CMK (cell line): ENCODE measurements around the gene CUL4B.
A peak's percentile ranks its signal among the peaks of the same experiment; 100 is the strongest.
"Not testable (repeated sequence)": the region's sequence is repeated elsewhere in the genome, so short reads cannot be mapped to it uniquely, and the experiment has no call there.

Experiments
- DNase-seq: peaks from one replicate; pipeline ENCODE4 v3.0.0-alpha.2; 2010; ENCODE audit warnings: low read depth

CUL4B gene

DNA sequence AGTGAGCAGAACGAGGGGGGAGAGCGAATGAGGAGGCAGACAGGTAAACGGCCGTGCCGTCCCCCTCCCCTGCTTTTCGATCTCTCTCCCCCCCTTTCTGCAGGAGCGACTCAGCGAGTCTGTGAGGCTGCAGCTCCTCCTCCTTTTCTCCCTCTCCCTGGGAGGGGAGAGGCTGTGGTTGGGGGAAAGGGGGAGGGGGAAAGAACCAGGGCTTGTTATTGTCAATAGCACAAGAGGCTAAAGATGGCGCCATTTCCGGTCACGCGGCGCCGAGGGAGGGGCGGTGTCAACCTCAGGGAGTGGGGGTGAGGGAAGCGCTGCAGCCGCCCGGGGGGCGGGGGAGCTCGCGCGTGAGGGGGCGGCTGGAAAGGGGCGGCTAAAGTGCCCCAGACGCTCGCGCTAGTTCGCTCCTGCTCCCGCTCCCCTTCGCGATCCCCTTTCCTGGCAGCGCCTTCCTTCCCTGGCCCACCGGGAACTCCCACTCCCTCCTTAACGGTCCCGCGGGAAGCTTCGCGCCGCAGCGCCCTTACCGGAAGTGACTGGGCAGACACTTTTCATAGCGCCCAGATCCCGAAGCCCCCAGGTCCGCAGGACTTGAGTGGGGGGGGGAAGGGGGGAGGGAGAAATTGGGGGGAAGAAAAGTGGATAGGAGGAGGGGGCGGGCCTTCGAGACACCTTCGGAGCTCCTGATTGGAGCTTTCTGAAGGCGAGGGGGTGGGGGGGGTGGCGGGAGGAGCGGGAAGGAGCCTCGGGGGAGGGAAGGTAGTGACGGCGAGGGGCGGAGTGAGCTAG is at the start of gene CUL4B:
Gene CUL4B (minus strand): TSS at position 121 of the 792 bp plus-strand sequence. CDS start 324 bp downstream, outside the sequence.
- peak; percentile 76 for DNase-seq

DNA sequence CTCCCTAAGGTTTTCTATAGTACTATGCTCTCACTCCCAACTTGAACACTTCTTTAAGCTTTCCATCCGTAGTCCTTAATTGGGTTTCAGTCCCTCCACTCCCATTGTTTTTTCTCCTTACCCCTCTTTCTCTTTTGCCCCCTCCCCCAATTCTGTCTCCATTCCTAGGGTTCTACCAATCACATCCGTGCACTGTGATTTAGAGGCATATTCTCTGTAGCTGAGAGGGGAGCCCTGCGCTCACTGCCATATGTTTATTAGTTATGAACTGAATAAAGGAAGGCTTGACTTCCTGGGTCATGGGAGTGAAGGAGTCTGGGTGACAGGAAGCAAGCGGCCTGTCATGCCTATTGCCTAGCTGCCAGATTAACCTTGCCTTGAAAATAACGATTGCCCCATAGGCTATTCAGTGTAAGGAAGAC is 43.6 kb upstream of the CUL4B start:
- DNase-seq = no peak

DNA sequence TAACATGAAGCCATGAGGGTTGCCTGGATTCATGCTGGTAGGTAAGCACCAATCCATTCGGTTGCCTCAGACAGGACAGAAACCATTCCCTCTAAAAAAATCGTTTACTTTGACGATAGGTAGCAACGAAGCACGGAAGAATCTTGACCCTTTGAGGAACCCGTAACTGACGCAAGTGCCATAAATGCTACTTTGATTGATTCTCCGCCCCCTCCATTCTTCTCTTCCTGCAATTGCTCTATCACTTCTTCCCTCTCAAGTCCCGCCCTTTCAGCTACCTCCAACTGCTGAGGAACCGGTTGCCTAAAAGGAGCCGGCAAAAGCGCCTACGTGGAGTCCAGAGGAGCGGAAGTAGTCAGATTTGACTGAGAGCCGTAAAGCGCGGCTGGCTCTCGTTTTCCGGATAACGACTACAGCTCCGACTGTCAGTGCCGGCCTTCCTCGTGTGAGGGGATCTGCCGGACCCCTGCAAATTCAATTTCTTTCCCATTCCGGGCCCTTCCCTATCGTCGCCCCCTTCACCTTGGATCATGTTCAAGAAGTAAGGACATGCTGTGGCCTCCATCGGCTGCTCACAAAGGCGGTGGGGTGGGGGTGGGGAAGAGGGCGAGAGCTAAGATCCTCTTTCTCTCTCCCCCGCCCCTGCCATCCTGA is 43.1 kb upstream of the CUL4B start, which contains the start of gene MCTS1:
Gene MCTS1 (plus strand): TSS at position 395 of the 654 bp plus-strand sequence. CDS start 136 bp downstream, at position 531.
- DNase-seq = peak; percentile 71

DNA sequence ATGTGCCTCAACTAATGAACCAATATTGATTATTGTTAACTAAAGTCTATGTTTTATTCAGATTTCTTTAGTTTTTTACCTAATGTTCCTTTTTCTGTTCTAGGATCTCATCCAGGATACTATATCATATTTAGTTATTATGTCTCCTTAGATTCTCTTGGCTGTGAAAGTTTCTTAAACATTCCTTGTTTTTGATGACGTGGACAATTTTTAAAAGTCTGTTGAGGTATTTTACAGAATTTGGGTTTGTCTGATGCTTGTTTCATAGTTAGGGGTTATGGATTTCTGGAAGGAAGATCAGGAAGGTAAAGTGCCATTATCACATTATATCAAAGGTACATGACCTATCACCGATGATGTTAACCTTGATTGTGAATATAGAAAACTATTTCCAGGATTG is 24.9 kb upstream of the CUL4B start:
- DNase-seq = no peak

DNA sequence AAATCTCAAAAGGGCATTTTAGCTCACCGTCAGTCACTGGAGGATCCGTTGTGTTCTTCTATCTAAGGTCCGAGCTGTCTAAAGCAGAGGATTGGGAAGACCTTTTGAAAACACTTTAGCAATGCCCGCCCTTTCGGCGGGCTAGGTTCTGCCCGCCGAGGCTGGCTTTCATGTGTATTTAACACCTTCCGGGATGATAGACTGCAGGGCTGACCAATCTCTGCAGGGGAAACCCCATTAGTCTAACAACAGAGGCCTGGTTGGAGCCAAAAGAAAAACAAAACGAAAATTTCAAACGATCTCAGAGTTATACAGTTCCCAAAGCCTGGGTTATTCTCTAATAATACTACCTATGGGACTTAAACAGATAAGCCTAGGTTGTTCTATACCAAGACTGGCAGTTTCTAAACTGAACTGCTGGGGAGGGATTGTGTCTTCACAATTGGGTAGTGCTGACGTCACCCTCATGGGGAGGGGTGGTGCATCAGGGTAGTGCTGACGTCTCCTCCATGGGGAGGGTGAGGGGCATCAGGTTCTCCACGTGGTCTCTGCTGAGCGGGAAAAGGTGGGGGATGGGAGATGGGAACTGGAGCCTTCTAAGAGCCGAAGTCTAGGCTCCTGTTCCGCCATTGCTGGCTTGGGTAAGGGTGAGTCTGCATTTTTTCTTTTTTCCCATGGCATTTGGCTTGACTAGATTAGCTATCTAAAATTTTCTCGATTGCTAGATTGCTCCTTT is 14.8 kb upstream of the CUL4B start:
- no peak for DNase-seq

DNA sequence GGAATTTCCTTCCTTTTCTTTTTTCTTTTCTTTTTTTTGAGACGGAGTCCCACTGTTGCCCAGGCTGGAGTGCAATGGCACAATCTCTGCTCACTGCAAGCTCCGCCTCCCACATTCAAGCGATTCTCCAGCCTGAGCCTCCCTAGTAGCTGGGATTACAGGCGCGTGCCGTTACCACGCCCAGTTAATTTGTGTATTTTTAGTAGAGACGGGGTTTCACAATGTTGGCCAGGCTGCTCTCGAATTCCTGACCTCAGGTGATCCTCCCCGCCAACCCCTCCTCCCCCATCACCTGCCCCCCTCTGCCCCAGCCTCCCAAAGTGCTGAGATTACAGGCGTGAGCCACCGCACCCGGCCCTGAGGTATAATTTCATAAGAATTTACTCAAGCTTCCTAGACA is 13.0 kb upstream of the CUL4B start:
- not testable (repeated sequence) for DNase-seq

DNA sequence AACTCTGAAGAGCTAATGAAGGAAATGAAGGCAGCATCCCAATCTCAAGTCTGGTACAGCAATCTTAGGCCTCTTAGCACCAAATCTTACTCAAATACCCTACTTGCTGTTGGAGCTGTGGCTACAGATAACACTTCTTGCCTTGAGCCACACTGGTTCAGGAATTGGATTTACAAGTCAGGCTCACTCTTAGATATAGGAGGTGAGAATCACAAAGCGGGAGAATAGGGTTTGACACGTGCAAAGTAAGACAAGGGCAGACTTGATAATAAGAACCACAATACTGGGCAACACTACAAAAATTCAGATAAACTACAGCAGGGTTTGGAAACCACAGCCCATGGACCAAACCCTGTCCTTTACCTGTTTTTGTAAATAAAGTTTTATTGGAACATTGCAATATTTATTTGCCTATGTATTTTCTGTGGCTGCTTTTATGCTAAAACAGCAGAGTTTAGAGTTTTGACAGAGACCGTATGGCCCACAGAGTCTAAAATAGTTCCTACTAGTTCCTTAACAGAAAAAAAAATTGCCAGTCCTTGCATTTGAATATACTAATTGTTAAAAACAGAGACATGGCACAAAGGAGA is 9.3 kb upstream of the CUL4B start:
- DNase-seq = no peak

DNA sequence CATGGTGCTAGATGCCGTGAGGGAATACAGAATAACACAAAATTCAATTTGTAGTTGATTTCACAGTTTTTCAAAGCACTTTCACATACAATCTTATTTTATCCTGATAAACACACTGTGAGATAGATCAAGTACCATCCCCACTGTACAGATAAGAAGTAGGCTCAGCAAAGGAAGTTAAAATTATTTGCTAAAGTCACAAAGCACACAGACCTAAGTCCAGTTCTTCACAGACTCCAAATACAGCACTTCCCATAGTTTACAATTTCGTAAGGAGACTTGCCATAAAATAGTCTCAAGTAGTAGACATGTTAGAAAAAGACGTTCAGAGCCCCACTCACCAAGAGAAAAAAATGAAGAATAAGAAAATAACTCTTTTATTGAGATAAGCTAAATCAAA is 7.8 kb upstream of the CUL4B start:
- DNase-seq = no peak

DNA sequence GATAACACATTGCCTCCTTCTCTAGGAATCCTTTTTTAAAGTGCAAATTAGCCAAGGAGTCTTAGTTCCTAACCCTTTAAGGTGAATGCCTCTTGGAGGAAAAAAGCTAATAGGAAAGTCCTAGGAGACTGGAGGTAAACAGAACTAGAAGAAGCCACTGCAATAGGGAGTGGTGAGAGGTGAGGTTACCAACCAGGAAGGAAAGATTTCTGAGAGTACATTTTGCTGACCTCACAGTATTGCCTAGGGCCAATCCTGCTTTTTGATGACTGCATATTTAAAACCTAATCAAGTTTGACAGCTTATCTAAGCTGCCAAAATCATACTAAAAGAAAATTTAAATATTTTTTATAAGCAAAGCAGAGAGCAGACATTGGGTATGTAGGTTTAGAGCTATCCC is 7.3 kb upstream of the CUL4B start:
- no peak for DNase-seq

DNA sequence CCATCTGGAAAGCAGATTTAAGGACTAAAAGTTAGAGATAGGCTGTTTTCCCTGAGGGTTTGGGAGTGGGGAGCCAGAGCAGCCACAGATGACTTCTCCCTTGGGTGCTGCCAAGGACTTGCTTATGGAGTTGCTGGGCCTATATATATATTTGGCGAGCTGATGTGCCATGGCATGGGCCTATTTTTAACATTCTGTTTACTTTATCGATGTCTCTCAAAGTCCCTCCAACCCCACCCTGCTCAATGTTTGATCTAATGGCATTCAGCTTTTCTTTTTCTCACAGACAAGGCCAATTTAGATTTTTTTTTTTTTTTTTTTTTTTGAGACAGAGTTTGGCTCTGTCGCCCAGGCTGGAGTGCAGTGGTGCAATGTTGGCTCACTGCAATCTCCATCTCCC is 6.1 kb upstream of the CUL4B start:
- DNase-seq = no peak

DNA sequence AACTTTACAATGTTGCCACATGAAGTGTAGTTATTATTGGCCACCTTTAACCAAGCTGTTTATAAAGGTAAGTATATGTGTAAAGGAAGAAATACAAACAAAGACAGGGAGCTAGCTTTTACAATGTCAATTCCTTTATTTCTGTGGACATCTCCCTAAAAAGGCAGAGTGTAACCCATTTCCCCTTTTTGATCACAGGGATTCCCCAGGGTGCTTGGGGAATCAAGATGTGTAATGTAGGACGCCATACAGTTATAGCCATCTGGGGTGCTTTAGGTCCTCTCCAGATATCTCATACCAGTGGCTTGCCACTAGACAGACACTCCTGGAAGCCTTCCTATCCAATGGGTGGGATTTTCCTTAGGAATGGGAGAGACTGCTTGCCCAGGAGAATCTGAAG is 4.2 kb upstream of the CUL4B start:
- no peak for DNase-seq

DNA sequence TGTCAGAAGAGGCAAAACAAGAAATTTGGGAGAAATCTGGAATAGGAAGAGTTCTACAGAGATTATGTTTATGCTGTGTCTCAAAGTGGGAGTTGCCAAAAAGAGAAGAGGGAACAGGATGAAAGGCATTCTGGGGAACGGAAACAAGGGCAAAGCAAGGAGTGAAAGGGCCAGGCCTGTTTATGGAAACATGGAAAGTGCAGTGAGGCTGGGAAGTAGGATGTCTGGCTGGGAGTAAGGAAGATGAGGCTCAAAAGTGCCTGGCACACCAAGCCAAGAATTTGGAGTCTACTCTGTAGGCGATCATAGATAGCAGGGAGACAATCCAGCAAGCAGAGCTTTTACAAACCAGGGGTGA is 1.8 kb upstream of the CUL4B start:
- DNase-seq = no peak

DNA sequence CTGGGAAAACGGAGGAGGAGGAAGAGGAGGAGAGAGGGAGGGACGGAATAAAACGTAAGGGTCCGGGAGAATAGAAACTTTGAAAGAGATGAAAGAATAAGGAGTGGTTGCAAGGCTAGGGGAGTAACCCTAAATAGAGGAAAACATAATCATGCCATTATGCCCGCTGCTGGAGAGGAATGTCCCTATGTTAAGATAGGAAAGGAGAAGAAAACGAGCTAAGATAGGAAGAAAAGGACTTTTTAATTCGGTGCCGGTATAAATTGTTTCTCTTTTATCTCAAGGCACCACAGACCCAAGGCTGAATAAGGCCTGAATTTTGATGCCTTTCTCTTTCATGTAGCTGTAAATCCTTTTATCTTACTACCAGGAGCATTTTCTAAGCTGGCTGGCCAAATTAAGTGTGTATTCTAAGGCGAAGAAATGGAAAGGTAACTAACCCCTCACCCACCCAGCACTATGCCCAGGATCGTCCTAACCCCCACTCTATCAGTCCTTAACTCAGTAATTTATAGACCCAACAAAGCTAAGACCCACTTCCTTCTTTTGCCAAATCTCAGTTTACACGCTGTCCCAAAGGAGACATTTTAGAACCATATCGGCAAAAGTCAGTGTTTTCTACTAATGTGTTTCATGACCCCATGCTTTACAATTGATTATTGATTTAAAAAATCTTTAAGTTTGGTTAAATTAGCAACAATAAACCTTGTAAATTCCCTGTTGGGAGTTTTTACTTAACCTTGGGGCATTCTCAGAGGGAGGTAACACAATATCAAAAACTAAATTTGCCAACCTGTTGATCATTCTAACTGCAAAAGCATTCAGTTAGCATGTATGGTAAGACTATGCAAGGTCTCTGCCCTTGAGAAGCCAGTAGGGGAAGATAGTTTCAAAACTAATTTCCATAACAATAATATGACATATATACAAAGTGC is 1.1 kb upstream of the CUL4B start:
- DNase-seq = no peak

DNA sequence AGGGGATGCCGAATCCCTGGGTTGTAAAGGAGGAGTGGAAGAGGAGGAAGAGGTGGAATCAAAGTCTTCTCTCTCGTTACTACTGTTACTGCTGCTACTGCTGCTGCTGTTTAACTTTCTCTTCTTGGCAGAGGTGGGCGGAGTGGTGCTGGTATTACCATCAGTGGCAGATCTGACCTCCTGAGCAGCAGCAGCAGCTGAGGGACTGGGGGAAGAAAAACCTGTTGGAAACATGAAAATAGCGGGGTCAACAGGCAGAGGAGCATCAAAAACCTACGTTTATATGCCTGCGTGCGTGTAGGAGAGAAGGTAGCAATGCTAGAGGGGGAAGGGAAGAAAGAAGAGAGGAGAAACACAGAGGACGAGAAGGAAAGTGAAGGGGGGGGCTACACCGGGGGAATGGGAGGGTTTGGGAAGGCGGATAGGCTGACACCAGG is 339 bp downstream of the CUL4B start:
- DNase-seq = no peak

DNA sequence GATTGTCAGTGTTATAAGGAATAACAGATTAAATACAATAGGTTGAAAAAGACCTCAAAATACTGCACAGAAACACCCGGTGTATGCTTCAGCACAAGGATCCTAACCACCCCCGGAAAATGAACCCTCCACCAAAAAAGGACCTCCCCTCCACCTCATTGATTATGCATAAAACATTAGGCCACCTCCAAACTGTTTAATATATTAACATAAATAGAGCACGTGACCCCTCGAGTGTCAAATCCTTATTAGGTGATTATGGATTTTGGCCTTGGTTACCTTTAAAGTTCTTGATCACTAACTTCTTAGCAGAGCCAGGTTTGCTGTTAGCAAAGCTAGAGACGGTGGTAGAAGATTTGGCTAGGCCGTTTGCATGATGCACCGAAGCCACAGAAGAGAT is 958 bp downstream of the CUL4B start:
- DNase-seq = no peak

DNA sequence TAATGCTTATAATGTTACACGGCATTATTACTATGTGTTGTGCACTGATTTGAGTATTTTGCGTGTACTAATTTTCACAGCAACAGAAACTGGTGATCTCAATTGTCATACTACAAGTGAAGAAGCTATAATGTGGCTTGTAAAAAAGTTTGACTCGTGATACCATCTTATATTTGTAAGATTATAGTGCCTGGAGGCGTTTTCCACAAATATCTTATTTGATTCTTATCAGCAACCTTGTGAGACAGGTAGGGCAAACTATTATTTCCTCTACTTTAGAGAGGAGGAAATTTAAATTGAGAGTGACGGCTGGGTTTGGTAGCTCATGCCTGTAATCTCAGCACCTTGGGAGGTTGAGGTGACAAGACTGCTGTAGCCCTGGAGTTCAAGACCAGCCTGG is 4.5 kb downstream of the CUL4B start:
- no peak for DNase-seq

DNA sequence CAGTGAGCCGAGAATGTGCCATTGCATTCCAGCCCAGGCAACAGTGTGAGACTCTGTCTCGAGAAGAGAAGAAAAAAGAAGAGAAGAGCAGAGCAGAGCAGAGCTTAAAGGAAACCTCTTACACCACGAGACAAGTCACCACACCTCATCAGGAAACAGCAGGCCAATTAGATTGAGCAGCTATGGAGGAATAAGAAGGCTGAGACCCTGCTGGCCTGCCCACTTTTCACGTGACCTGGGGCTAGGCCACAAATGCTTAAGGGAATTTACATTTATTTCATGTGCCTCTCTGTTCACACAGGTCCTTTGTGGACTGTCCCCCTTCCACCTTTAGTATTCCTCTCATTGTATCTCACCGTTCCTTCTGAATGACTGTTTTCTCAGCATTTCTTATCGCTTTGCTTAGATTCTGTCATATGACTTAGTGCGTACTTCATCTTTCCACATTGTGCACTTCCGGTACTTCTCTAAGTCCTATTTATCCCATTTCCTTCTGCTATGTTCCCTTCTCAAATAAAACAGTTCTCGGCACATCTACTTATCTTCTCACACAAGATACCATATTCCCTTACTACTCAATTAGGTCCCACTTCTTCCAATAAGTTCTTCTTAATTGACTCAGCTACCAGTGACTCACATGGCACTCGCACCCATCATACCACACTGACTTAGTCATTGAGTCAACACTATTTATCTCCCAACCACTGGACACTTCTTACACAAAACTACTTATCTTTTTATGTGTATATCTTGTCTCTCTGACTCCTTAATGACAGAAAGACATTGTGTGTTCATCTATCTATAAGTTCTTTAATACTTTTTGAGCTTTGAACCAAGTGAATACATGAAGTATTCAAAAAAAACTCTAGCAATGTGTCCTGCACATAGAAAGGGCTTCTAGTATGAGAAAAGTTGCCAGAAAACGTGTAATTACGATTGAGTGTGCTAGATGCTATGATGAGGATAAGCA is 11.0 kb downstream of the CUL4B start:
- DNase-seq = no peak

DNA sequence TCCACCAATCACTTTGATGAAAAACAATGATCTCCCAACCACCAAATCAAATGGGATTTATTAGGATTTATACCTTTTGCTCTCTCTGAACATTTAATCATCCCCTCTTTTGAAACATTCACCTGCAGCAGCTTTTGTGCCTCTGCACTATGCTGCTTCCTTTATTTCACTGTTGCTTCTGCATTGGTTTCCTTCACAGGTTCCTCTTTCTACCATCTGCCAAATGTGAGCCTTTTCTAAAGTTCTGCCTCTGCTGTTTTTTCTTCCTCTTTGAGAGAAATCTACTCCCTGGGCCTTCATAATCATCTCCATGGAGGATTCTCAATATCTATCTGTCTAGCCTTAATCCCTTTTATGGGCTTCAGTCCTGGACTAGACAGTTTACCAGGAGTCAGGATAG is 24.7 kb downstream of the CUL4B start:
- DNase-seq = no peak

DNA sequence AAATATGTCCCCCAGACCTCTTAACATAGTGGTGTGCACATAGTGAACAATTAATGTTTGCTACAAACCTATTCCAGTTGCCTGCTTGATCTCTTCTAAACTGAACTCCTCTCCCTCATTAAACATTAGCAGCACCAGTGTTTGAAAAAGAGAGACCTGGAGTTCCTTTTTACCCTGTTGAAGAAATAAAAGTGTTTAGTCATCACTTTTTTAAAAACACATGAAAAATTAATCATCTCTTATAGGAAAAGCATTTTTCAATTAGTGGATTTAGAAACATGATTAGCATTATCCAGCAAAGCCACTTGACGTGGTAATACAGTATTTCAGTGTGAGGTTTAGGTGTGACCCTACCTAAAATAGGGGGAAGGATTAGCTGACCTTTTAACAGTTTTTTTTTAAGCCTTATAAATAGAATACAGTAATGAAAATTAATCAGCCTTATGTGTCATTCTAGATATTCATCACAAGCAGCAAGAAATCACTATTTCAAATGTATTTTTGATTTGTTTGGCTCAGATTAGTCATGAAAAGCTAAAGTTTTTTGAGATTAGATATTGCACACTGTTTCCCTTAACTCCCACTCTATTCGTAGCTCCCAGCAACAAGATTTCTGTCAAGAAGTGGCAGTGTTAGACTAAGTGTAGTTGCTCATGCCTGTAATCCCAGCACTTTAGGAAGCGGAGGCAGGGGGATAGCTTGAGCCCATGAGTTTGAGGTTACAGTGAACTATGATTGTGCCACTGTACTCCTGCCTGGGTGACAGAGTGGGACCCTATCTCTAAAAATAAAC is 26.2 kb downstream of the CUL4B start:
- no peak for DNase-seq
